ES-I3 (cell line): ENCODE results near the gene SH3PXD2A.
"Not testable (repeated sequence)": the region's sequence is repeated elsewhere in the genome, so short reads cannot be mapped to it uniquely, and the experiment has no call there.

Experiments
- H3K36me3 ChIP-seq: 2 replicates; pipeline ENCODE4 v1.6.1; 2013; ENCODE audit warnings: mild to moderate bottlenecking, low read length, control low read depth, moderate library complexity; ENCODE audit not compliant: insufficient read depth
- H3K4me1 ChIP-seq: 2 replicates; pipeline ENCODE4 v1.6.1; 2013; ENCODE audit warnings: mild to moderate bottlenecking, control low read depth, low read length; ENCODE audit not compliant: insufficient read depth
- H3K9ac ChIP-seq: 2 replicates; pipeline ENCODE4 v1.6.1; 2013; ENCODE audit warnings: low read depth, mild to moderate bottlenecking, low read length, moderate library complexity
- H3K9me3 ChIP-seq: 2 replicates; pipeline ENCODE4 v1.6.1; 2013; ENCODE audit warnings: mild to moderate bottlenecking, low read length, moderate library complexity; ENCODE audit not compliant: control insufficient read depth, insufficient read depth

The SH3PXD2A gene

GRCh38 chr10:103616705-103617601, 238.4 kb downstream of the SH3PXD2A start:
- Histone ChIP-seq H3K9me3 (no peaks in the 10 kb centered on the region), H3K4me1 (peaks cover 10% of the 10 kb centered on the region; the same call in 1 of the 2 replicates), H3K36me3 (no peaks in the 10 kb centered on the region; the same call in none of the 2 replicates), H3K9ac (no peak overlapping the region)

- H3K9ac ChIP-seq, result no peak overlapping the region
- no peaks in the 10 kb centered on the region; the same call in 1 of the 2 replicates for H3K36me3 ChIP-seq
- peaks cover 10% of the 10 kb centered on the region; the same call in 1 of the 2 replicates for H3K4me1 ChIP-seq
- no peaks in the 10 kb centered on the region for H3K9me3 ChIP-seq
Observed at GRCh38 chr10:103614306-103615158, 240.8 kb downstream of the SH3PXD2A start.

GRCh38 chr10:103613616-103614015, 241.8 kb downstream of the SH3PXD2A start:
- Histone ChIP-seq H3K36me3 (no peaks in the 10 kb centered on the region; the same call in 1 of the 2 replicates), H3K4me1 (peaks cover 10% of the 10 kb centered on the region; the same call in 1 of the 2 replicates), H3K9ac (no peak overlapping the region), H3K9me3 (no peaks in the 10 kb centered on the region)

GRCh38 chr10:103612462-103613365, 242.7 kb downstream of the SH3PXD2A start:
- H3K9ac ChIP-seq, result no peak overlapping the region
- no peaks in the 10 kb centered on the region; the same call in 1 of the 2 replicates for H3K36me3 ChIP-seq
- no peaks in the 10 kb centered on the region for H3K9me3 ChIP-seq
- peaks cover 10% of the 10 kb centered on the region; the same call in 1 of the 2 replicates for H3K4me1 ChIP-seq

- H3K36me3 ChIP-seq, result no peaks in the 10 kb centered on the region; the same call in 1 of the 2 replicates
- H3K9ac ChIP-seq, result no peak overlapping the region
- peaks cover under 1% of the 10 kb centered on the region; the same call in 1 of the 2 replicates for H3K9me3 ChIP-seq
- H3K4me1 ChIP-seq, result peaks cover 10% of the 10 kb centered on the region; the same call in 1 of the 2 replicates
Observed at GRCh38 chr10:103610921-103611511, 244.4 kb downstream of the SH3PXD2A start.

GRCh38 chr10:103610083-103610472, 245.3 kb downstream of the SH3PXD2A start:
- Histone ChIP-seq H3K4me1 (peaks cover 5% of the 10 kb centered on the region; the same call in 1 of the 2 replicates), H3K9me3 (peaks cover 3% of the 10 kb centered on the region; the same call in 1 of the 2 replicates), H3K9ac (no peak overlapping the region), H3K36me3 (no peaks in the 10 kb centered on the region; the same call in 1 of the 2 replicates)

GRCh38 chr10:103609231-103610082, 245.9 kb downstream of the SH3PXD2A start:
- Histone ChIP-seq H3K4me1 (no peaks in the 10 kb centered on the region), H3K9ac (no peak overlapping the region), H3K9me3 (peaks cover 3% of the 10 kb centered on the region; the same call in 1 of the 2 replicates), H3K36me3 (no peaks in the 10 kb centered on the region; the same call in 1 of the 2 replicates)

GRCh38 chr10:103608056-103608455, 247.3 kb downstream of the SH3PXD2A start:
- H3K4me1 ChIP-seq, H3K9me3 ChIP-seq, H3K36me3 ChIP-seq, H3K9ac ChIP-seq: not testable (repeated sequence)

GRCh38 chr10:103607051-103607450, 248.3 kb downstream of the SH3PXD2A start:
- not testable (repeated sequence) for H3K4me1 ChIP-seq, H3K9ac ChIP-seq, H3K9me3 ChIP-seq, H3K36me3 ChIP-seq

GRCh38 chr10:103606097-103606438, 249.3 kb downstream of the SH3PXD2A start:
- not testable (repeated sequence) for H3K9me3 ChIP-seq, H3K4me1 ChIP-seq, H3K36me3 ChIP-seq, H3K9ac ChIP-seq

- Histone ChIP-seq H3K9ac (no peak overlapping the region), H3K9me3 (peaks cover 3% of the 10 kb centered on the region; the same call in 1 of the 2 replicates), H3K4me1 (no peaks in the 10 kb centered on the region), H3K36me3 (no peaks in the 10 kb centered on the region)
Observed at GRCh38 chr10:103605359-103606096, 249.8 kb downstream of the SH3PXD2A start.

- Histone ChIP-seq H3K9me3 (peaks cover 3% of the 10 kb centered on the region; the same call in 1 of the 2 replicates), H3K4me1 (no peaks in the 10 kb centered on the region; the same call in 1 of the 2 replicates), H3K9ac (no peak overlapping the region), H3K36me3 (no peaks in the 10 kb centered on the region)
Observed at GRCh38 chr10:103603382-103603781, 252.0 kb downstream of the SH3PXD2A start.
